Measurements from ENCODE around the gene MTUS2. TPM values are rescaled to one million over a fixed set of nuclear protein-coding genes. Genes with fewer than 3 reads are reported as not detected.

MTUS2 gene
- total and polyA plus RNA-seq, 10 of the 15 experiments (the other 5 are each of a cell fraction or from before 2014, with no cell fraction given) = under 0.01 to 0.05 (median 0.02) TPM; not detected in 6

- DNase-seq (ENCODE audit: low read depth, low spot score) = no peak
- TF ChIP-seq POLR2A (IDR thresholded peaks at IDR 0.05; ENCODE audit: low read depth, low read length) (no peak), ZNF592 (IDR thresholded peaks at IDR 0.05) (no peak), POLR2AphosphoS5 (IDR thresholded peaks at IDR 0.05; ENCODE audit: low read length) (no peak), NFXL1 (IDR thresholded peaks at IDR 0.05; ENCODE audit: borderline replicate concordance) (no peak), PKNOX1 (IDR thresholded peaks at IDR 0.05) (no peak), RB1 (IDR thresholded peaks at IDR 0.05; ENCODE audit: borderline replicate concordance) (no peak), PRDM15 (CRISPR knock-in tag; IDR thresholded peaks at IDR 0.05) (no peak), NBN (IDR thresholded peaks at IDR 0.05) (no peak), SPI1 (IDR thresholded peaks at IDR 0.05; ENCODE audit: borderline replicate concordance, insufficient read depth, low read depth, low read length) (no peak), GATAD2B (conservative IDR thresholded peaks at IDR 0.05; ENCODE audit: low read depth) (no peak), POU2F2 (IDR thresholded peaks at IDR 0.05; ENCODE audit: borderline replicate concordance, low read depth, low read length) (no peak), RAD51 (IDR thresholded peaks at IDR 0.05) (no peak)
- TF ChIP-seq, protein P1, sequence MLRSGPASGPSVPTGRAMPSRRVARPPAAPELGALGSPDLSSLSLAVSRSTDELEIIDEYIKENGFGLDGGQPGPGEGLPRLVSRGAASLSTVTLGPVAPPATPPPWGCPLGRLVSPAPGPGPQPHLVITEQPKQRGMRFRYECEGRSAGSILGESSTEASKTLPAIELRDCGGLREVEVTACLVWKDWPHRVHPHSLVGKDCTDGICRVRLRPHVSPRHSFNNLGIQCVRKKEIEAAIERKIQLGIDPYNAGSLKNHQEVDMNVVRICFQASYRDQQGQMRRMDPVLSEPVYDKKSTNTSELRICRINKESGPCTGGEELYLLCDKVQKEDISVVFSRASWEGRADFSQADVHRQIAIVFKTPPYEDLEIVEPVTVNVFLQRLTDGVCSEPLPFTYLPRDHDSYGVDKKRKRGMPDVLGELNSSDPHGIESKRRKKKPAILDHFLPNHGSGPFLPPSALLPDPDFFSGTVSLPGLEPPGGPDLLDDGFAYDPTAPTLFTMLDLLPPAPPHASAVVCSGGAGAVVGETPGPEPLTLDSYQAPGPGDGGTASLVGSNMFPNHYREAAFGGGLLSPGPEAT (IDR thresholded peaks at IDR 0.05; ENCODE audit: low read depth) = no peak
- TF ChIP-seq, protein P2, sequence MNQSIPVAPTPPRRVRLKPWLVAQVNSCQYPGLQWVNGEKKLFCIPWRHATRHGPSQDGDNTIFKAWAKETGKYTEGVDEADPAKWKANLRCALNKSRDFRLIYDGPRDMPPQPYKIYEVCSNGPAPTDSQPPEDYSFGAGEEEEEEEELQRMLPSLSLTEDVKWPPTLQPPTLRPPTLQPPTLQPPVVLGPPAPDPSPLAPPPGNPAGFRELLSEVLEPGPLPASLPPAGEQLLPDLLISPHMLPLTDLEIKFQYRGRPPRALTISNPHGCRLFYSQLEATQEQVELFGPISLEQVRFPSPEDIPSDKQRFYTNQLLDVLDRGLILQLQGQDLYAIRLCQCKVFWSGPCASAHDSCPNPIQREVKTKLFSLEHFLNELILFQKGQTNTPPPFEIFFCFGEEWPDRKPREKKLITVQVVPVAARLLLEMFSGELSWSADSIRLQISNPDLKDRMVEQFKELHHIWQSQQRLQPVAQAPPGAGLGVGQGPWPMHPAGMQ (IDR thresholded peaks at IDR 0.05; ENCODE audit: borderline replicate concordance) = no peak
Measured at GRCh38 chr13:29532821-29533220, 712.7 kb downstream of the MTUS2 start.

More at GRCh38 chr13:29532821-29533220, 712.7 kb downstream of the MTUS2 start:
- Histone ChIP-seq H3K4me2 (ENCODE audit: control insufficient read depth, insufficient read depth) (no peak overlapping the region), H2AFZ (ENCODE audit: control insufficient read depth, low read depth, low read length) (no peak overlapping the region), H3K4me3 (no peak overlapping the region), H3K27me3 (replicated peaks in 1 of 2; ENCODE audit: control insufficient read depth in 2 of 2, insufficient read depth in 2 of 2, low read length in 1 of 2) (no peaks in the 10 kb centered on the region), H3K4me1 (ENCODE audit: control insufficient read depth, insufficient read depth, low read length) (no peaks in the 10 kb centered on the region), H4K20me1 (ENCODE audit: control insufficient read depth, insufficient read depth) (0 out of 2 replicates have a peak, but pooled peaks cover 3% of the 10 kb centered on the region), H3K79me2 (ENCODE audit: control insufficient read depth, insufficient read depth, low read length) (no peaks in the 10 kb centered on the region), H3K9me3 (replicated peaks; ENCODE audit: control insufficient read depth, insufficient read depth, low read length) (no peaks in the 10 kb centered on the region), H3K27ac (ENCODE audit: control insufficient read depth, insufficient read depth) (no peak overlapping the region), H3K36me3 (ENCODE audit: control insufficient read depth in 2 of 2, insufficient read depth in 2 of 2, low read length in 1 of 2) (peaks cover 22 to 26% of the 10 kb centered on the region in 2 experiments), H3K9ac (ENCODE audit: control insufficient read depth, insufficient read depth, low read length) (no peak overlapping the region)
- WGBS (ENCODE audit: insufficient coverage, insufficient replicate concordance, low lambda C conversion rate, missing lambda C conversion rate) = 95% methylated on average over 17 of the region's 17 CpGs
- no TSS peak for BruUV-seq (replicated peaks)
- ChIA-PET SMC1A (ENCODE audit: uncharacterized antibody, unreplicated experiment) (no interaction called here), POLR2A (no interaction called here), RAD21 (ENCODE audit: unreplicated experiment) (no interaction called here), CTCF (no interaction called here)
- in situ Hi-C loops (cut with MboI) (no loop called here), intact Hi-C loops (cut with micrococcal nuclease; ENCODE audit: unreplicated experiment) (no loop called here)
- no peak for ATAC-seq
- no peak for FAIRE-seq
